ENCODE measurements around the gene RAB21.

- no peak for TF ChIP-seq CTCF (conservative IDR thresholded peaks at IDR 0.05)
- TF ChIP-seq EZH2 (IDR thresholded peaks at IDR 0.05; ENCODE audit: low read depth): no peak
Measured at GRCh38 chr12:71795901-71796300, 41.2 kb downstream of the RAB21 start.

Measured in PC-9 (cell line).